Endometrial microvascular endothelial cells (primary cell): ENCODE results near the gene KDM3A. TPM values are rescaled to one million over a fixed set of nuclear protein-coding genes. Genes with fewer than 3 reads are reported as not detected.

Experiments
- in situ Hi-C: cut with HindIII; loops from 2 replicates; pipeline ENCODE4 v1.10.0; 2017; ENCODE audit warnings: low sequenced_read_pairs, low pct_unique_long_range_greater_than_20kb; ENCODE audit errors: inconsistent ontology term
- total RNA-seq: library from RNA; depleted of rRNA; stranded (reverse); fragments of >200 nt; gene quantifications from one replicate; pipeline ENCODE4 v1.2.3, GENCODE V29; 2015; ENCODE audit errors: inconsistent ontology term

KDM3A gene
- total RNA-seq, 1 donor from 2014 or later = 14.7 TPM

DNA sequence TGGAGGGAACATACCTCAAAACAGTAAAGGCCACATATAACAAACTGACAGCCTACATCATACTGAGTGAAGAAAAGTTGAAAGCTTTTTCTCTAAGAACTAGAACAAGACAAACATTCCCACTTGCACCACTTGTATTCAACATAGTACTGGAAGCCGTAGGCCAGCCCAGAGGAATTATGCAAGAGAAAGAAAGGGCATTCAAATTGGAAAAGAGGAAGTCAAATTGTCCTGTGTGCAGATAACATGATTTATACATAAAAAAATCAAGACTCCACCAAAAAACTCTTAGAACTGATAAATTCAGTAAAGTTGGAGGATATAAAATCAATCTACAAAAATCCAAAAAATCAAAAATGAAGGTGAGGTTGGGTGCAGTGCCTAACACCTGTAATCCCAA is 8.0 kb upstream of the KDM3A start:
- in situ Hi-C loops = no loop called here

- in situ Hi-C loops = no loop called here
These were observed 6.9 kb upstream of the KDM3A start for GRCh38 chr2:86434290-86434689.

DNA sequence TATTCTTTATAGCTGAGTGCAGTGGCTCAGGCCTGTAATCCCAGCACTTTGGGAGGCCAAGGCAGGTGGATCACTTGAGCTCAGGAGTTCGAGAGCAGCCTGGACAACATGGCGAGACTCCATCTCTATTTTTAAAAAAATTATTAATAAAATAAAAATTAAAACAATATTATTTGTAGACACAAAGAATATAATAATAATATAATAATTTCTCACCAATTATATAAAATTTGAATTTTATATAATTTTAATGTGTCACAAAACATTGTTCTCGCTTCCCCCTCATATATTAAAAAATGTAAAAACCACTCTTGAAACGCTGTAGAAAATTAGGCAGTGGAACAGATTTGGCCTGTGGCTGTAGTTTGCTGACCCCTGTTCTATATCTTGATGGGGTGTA is 5.6 kb upstream of the KDM3A start:
- in situ Hi-C loops = no loop called here

- in situ Hi-C loops = no loop called here
These were observed 4.8 kb upstream of the KDM3A start for GRCh38 chr2:86436328-86436727.

DNA sequence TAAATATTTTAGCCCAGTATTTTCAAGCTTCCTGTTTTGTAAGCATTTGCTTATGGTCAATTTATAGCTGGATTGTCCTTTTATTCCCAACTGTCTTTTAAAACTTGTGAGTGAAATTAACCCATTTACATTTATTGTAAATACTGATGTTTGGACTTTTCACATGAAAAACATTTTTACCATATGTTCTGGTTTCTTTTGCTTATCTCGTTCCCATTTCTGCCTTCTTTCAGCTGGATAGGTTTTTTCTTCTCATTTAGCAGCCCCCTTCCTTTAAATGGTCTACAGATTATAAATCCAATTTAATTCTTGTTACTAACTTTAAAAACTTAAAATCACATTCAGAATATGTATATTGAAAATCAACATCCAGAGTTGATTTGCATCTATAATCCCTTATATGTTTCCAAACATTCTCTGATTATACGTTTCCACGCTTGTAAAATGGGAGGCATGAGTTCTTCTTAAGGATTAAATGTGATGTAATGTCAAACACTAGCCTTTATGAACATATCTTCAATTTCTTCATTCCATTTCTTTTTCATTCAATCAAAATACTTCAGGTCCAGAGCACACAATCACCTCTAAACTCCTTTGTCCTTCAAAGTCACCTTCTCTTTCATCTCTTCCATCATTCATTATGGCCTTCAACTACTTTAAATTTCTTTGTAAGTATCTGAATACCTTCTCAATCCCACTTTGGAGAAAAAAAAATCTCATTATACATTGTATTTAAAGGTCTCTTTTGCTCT is 1.1 kb upstream of the KDM3A start:
- in situ Hi-C loops = no loop called here

- in situ Hi-C loops = no loop called here
These were observed 266 bp downstream of the KDM3A start for GRCh38 chr2:86441392-86441881.

GRCh38 chr2:86441882-86442641 is 891 bp downstream of the KDM3A start:
- in situ Hi-C loops = no loop called here

DNA sequence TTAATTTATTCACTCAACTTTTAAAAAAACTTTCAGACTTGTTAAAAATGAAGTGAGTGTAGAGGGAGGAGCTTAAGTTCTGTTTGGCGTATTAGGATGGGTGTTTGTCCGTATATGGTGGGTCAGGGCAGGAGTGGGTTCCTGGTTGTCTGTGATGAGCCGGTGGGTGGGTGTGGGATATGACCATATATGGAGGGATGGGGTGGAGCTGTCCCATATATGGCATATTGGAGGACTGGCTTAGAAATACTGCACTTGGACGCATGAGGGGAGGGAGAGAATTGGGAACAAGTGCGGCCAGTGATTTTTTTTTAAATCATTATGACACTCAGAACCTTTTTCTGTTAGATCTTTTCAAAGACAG is 1.5 kb downstream of the KDM3A start:
- in situ Hi-C loops = no loop called here

DNA sequence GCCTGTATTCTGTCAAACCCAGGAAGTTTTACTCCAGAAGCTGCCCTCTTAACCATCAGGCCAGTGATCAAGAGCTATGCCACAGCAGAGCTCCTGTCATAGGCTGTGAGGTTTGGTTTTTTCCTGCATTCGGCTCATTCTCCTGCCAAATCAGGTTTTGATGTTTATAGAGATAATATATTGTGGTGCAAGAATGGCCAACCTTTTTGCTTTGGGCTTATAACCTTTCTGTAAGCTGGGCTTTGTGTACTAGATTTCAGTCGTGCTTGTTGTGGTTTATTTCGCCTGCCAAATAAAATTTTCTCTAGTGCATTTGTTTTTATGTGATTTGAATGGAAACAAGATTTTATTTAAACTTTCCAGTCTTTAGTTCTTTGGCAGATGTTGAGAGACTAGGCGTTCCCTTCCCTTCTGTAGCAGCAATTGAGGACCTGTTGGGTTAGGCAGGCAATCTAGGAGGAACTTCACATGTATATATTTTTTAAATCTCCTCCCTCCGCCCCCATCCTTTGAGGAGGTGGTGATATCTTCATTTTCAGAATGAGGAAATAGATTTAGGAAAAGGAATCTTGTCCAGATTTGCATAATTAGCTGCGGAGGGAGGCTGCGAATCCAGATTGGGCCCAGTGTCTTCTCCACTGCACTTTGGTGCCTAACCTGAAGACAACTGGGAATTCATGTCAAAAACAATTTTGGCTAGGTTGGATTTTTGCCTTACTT is 2.6 kb downstream of the KDM3A start:
- in situ Hi-C loops = no loop called here

GRCh38 chr2:86445436-86445835 is 4.3 kb downstream of the KDM3A start:
- in situ Hi-C loops = no loop called here

GRCh38 chr2:86446060-86446459 is 4.9 kb downstream of the KDM3A start:
- in situ Hi-C loops = no loop called here

DNA sequence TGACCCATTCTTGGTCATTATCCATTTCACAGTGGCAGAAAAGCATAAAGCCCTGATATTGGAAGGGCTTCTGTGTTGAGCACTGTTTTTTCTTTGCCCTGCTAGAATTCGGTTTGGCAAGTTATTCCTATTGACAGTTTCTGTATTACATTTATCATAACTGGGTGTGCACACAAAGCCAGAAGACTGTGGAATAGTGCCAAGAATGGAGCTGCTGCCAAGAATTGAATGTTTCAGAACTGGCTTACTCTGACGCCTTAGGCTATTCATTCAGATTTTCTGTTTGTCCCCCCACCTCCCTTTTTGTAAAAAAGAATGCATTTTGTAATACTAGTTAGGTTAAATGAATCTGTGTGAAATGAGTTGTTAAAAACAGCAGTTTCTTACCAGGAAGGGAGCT is 12.7 kb downstream of the KDM3A start:
- in situ Hi-C loops = no loop called here

DNA sequence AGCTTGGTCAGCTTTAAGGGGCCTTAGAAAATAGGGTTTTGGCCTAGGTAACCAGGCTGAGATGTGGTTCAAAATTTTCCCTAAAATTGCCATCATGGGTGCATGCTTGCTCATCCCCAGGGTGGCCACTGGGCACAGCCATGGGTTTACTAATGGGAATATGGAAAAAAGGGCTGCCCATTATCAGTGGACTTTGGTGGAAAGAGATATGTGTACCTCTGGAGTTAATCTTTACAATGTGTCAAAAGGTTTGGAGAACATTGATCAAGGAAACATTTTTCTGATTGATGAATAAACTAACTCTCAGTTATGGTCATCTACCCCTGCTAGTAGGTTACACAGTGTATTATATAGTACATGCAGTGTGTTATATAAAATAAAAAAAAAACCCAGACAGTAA is 13.1 kb downstream of the KDM3A start:
- in situ Hi-C loops = no loop called here

DNA sequence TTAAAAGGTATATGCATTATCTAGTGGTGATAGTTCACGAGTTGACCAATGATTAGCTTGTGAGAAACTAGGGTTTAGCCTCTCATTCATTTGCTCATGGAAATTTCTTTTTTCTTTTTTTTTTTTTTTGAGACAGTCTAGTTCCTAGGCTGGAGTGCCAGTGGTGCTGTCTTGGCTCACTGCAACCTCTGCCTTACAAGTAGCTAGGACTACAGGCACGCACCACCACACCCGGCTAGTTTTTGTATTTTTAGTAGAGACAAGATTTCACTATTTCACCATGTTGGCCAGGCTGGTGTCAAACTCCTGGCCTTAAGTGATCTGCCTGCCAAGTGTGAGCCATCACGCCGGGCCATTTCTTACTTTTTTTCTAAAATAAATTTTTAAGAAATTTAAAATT is 14.0 kb downstream of the KDM3A start:
- in situ Hi-C loops = no loop called here

DNA sequence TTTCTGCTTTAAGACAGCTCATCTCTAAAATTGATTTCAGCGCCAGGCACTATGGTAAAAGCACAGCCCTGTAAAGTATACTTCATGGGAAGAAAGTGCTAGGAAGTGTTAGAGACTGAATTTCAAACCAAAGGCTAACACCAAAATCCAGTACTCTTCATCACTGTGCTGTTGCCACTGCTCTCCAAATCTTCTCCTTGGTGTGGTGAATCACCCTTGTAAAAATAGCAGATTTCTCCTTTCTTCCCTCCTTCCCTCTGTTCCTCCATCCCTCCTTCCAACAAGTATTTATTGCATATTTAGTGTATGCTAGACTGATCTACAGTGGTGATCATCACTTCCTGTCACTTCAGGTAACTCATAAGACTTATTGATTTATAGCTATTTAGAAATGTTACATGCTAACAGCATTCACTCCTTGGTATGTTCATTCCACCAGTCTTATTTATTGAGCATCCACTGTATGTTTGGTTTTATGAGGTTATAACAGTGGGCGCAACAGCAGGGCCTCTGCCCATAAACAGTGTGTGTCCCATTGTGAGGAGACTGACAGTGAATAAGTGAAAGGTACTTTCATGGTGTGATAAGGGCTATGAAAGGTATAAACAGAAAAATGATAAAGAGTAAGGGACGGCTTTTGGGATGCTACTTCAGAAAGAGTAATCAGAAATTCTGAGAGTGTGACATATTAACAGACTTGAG is 20.0 kb downstream of the KDM3A start:
- in situ Hi-C loops = no loop called here

GRCh38 chr2:86464652-86465051 is 23.5 kb downstream of the KDM3A start:
- in situ Hi-C loops = no loop called here

GRCh38 chr2:86466306-86466705 is 25.1 kb downstream of the KDM3A start:
- in situ Hi-C loops = no loop called here

DNA sequence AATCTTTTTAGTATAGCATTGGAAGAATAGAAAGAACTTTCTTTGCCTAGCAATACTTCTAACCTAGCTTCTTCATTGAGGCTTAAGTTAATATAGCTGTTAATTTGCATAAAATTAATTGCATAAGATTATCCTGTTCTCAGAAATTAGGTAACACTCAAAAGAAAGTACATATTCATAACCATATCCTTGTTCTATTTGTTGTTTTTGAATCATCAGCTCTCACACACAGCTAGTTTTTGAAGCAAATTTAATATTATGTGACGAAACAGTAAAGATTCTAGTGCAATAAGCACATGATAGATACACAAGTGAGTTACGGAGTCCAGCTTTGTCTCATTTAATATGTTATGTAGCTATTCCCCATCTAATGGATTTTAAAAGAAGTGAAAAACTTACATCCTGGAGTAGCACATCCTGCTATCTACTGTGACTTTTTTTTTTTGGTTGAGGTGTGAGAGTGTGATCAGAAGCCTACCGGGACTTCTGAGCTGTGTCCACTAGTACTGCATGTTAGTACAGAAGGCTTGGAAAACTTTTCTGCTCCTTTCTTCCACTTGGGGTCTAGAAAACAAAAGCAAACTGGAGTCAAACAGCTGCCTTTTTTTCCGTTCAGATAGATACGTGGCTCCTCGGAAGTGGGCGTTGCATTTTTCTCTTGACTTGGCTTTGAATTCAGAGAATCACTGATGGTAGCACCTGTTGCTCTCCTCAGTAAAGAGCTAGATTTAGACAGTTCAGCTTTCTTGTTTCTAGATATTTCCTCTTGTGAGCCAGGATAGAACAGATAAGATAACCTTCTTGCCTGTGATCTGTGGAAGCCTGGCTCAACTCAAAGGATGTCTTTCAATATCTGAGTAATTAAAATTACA is 27.2 kb downstream of the KDM3A start:
- in situ Hi-C loops = no loop called here
